HepG2 (cell line): ENCODE results near the gene KISS1R. TPM values are rescaled to one million over a fixed set of nuclear protein-coding genes. Genes with fewer than 3 reads are reported as not detected.

Experiments
- AGO1 ChIP-seq: fragments of 200-400 bp; formaldehyde crosslinking; IDR thresholded peaks from 2 replicates; pipeline ENCODE4 v1.6.1; 2017; ENCODE audit warnings: mild to moderate bottlenecking, low read depth, low read length, moderate library complexity; ENCODE audit not compliant: poor library complexity, severe bottlenecking
- AHR ChIP-seq: IDR thresholded peaks from 2 replicates; pipeline ENCODE4 v1.6.1; 2018; ENCODE audit warnings: missing genetic modification reagents, missing compliant biosample characterization
- CAMTA2 ChIP-seq: sonication (generic); formaldehyde crosslinking; IDR thresholded peaks from 2 replicates; pipeline ENCODE4 v1.4.0; 2020; ENCODE audit warnings: mild to moderate bottlenecking, missing genetic modification reagents, borderline replicate concordance
- HOXA7 ChIP-seq: sonication (generic); formaldehyde crosslinking; IDR thresholded peaks from 2 replicates; pipeline ENCODE4 v1.8.1; 2022; ENCODE audit warnings: mild to moderate bottlenecking, missing genetic modification reagents, moderate library complexity
- HOXD1 ChIP-seq: sonication (generic); formaldehyde crosslinking; IDR thresholded peaks from 2 replicates; pipeline ENCODE4 v1.5.0; 2020; ENCODE audit warnings: missing genetic modification reagents
- MED1 ChIP-seq: sonication (generic); formaldehyde crosslinking; IDR thresholded peaks from 2 replicates; pipeline ENCODE4 v1.4.0; 2020; ENCODE audit warnings: missing genetic modification reagents
- MEIS1 ChIP-seq: sonication (generic); formaldehyde crosslinking; IDR thresholded peaks from 2 replicates; pipeline ENCODE4 v1.9.0; 2021; ENCODE audit warnings: mild to moderate bottlenecking, missing genetic modification reagents, moderate library complexity, borderline replicate concordance
- NR2F6 ChIP-seq, 2 experiments: IDR thresholded peaks; 2 replicates each; pipeline ENCODE4 v1.6.1; 2016; ENCODE audit warnings: antibody characterized with exemption in 1 of 2, mild to moderate bottlenecking in 1 of 2
- NR3C1 ChIP-seq: sonication (generic); formaldehyde crosslinking; IDR thresholded peaks from 2 replicates; pipeline ENCODE4 v1.4.0; 2020; ENCODE audit warnings: missing genetic modification reagents
- PLRG1 ChIP-seq: fragments of 450-650 bp; conservative IDR thresholded peaks from 2 replicates; pipeline ENCODE4 v1.6.1; 2016
- SMAD9 ChIP-seq: sonication (generic); formaldehyde crosslinking; IDR thresholded peaks from 2 replicates; pipeline ENCODE4 v1.5.1; 2020; ENCODE audit warnings: mild to moderate bottlenecking, missing genetic modification reagents
- polyA plus RNA-seq, 8 experiments: library from polyadenylated mRNA; depleted of rRNA in 3 of 8; stranded (reverse) in 7 of 8; unstranded in 1 of 8; fragments of >200 nt; fragmentation: Illumina TruSeq in 4 of 8; extraction: Trizol in 4 of 8; gene quantifications; 2 replicates each; pipeline versions ENCODE4 v1.2.1 to v1.2.3, GENCODE V29; 2011 to 2016; ENCODE audit warnings: low read depth in 4 of 8, missing spikeins in 1 of 8, mixed read lengths in 1 of 8; ENCODE audit not compliant: insufficient read depth in 1 of 8
- total RNA-seq, 5 experiments: library from RNA; depleted of rRNA; stranded (reverse); fragments of >200 nt; fragmentation: Illumina TruSeq; extraction: Trizol; gene quantifications; 2 replicates each; pipeline ENCODE4 v1.2.3, GENCODE V29; 2016; ENCODE audit warnings: low read depth in 1 of 5
- TF ChIP-seq, protein P1 (sequence below): sonication (generic); formaldehyde crosslinking; IDR thresholded peaks from 2 replicates; pipeline ENCODE4 v1.5.0; 2020; ENCODE audit warnings: mild to moderate bottlenecking, missing genetic modification reagents
- TF ChIP-seq, protein P2 (sequence below): IDR thresholded peaks from 2 replicates; pipeline ENCODE4 v1.6.1; 2016; ENCODE audit warnings: mild to moderate bottlenecking
- TF ChIP-seq, protein P3 (sequence below): sonication (generic); formaldehyde crosslinking; IDR thresholded peaks from 2 replicates; pipeline ENCODE4 v1.8.1; 2023; ENCODE audit warnings: missing genetic modification reagents, inconsistent platforms, borderline replicate concordance
- TF ChIP-seq, protein P4 (sequence below): IDR thresholded peaks from 2 replicates; pipeline ENCODE4 v1.4.0; 2020; ENCODE audit warnings: mild to moderate bottlenecking, missing genetic modification reagents
- TF ChIP-seq, protein P5 (sequence below): sonication (generic); formaldehyde crosslinking; IDR thresholded peaks from 2 replicates; pipeline ENCODE4 v1.4.0; 2020; ENCODE audit warnings: missing genetic modification reagents
- TF ChIP-seq, protein P6 (sequence below): sonication (generic); formaldehyde crosslinking; IDR thresholded peaks from 2 replicates; pipeline ENCODE4 v1.4.0; 2020; ENCODE audit warnings: missing genetic modification reagents

The KISS1R gene
- total and polyA plus RNA-seq, 2 of the 13 experiments (the other 11 are each of a cell fraction or from before 2014, with no cell fraction given), result 1.1 to 10.2 TPM

DNA sequence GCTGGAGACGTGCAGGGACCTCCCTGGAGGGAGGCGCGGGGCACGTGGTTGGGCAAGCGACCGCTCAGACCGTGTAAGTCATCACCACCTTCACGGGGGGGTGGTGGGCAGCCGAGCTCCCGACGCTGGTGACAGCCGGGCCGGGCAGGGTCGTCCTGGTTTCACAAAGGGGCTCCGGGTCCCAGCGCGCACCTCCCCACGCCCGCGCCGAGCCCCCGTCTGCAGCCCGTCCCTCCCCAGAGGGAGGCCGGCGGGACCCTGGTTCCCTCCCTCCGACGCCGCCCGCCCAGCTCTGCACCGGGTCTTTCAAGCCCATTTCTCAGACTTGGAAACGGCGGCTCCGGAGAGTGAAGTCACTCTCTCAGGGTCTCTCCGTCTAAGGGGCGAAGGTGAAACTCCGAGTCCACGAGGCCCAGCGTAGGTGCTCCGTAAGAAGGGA lies 8.0 kb downstream of the KISS1R start (continued):
- TF ChIP-seq, protein P1, sequence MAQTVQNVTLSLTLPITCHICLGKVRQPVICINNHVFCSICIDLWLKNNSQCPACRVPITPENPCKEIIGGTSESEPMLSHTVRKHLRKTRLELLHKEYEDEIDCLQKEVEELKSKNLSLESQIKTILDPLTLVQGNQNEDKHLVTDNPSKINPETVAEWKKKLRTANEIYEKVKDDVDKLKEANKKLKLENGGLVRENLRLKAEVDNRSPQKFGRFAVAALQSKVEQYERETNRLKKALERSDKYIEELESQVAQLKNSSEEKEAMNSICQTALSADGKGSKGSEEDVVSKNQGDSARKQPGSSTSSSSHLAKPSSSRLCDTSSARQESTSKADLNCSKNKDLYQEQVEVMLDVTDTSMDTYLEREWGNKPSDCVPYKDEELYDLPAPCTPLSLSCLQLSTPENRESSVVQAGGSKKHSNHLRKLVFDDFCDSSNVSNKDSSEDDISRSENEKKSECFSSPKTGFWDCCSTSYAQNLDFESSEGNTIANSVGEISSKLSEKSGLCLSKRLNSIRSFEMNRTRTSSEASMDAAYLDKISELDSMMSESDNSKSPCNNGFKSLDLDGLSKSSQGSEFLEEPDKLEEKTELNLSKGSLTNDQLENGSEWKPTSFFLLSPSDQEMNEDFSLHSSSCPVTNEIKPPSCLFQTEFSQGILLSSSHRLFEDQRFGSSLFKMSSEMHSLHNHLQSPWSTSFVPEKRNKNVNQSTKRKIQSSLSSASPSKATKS, result no peak
- TF ChIP-seq PLRG1 (no peak), MEIS1 (CRISPR knock-in tag) (peak; percentile 60), HOXD1 (CRISPR knock-in tag) (no peak), MED1 (CRISPR knock-in tag) (no peak; the same call in 1 of the 2 replicates), CAMTA2 (CRISPR knock-in tag) (no peak), NR3C1 (no peak), AHR (CRISPR knock-in tag) (peak; percentile 50; the same call in 1 of the 2 replicates), SMAD9 (CRISPR knock-in tag) (no peak), NR2F6 (IDR thresholded peaks at IDR 0.05) (no peak), NR2F6 (CRISPR knock-in tag; IDR thresholded peaks at IDR 0.05) (peak; percentile 16; the same call in 1 of the 2 replicates), HOXA7 (CRISPR knock-in tag) (no peak), AGO1 (peak; percentile 80)
- TF ChIP-seq, protein P2, sequence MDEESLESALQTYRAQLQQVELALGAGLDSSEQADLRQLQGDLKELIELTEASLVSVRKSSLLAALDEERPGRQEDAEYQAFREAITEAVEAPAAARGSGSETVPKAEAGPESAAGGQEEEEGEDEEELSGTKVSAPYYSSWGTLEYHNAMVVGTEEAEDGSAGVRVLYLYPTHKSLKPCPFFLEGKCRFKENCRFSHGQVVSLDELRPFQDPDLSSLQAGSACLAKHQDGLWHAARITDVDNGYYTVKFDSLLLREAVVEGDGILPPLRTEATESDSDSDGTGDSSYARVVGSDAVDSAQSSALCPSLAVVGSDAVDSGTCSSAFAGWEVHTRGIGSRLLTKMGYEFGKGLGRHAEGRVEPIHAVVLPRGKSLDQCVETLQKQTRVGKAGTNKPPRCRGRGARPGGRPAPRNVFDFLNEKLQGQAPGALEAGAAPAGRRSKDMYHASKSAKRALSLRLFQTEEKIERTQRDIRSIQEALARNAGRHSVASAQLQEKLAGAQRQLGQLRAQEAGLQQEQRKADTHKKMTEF (CRISPR knock-in tag), result peak; percentile 83
- TF ChIP-seq, protein P3, sequence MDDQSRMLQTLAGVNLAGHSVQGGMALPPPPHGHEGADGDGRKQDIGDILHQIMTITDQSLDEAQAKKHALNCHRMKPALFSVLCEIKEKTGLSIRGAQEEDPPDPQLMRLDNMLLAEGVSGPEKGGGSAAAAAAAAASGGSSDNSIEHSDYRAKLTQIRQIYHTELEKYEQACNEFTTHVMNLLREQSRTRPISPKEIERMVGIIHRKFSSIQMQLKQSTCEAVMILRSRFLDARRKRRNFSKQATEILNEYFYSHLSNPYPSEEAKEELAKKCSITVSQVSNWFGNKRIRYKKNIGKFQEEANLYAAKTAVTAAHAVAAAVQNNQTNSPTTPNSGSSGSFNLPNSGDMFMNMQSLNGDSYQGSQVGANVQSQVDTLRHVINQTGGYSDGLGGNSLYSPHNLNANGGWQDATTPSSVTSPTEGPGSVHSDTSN (CRISPR knock-in tag), result no peak
- TF ChIP-seq, protein P4, sequence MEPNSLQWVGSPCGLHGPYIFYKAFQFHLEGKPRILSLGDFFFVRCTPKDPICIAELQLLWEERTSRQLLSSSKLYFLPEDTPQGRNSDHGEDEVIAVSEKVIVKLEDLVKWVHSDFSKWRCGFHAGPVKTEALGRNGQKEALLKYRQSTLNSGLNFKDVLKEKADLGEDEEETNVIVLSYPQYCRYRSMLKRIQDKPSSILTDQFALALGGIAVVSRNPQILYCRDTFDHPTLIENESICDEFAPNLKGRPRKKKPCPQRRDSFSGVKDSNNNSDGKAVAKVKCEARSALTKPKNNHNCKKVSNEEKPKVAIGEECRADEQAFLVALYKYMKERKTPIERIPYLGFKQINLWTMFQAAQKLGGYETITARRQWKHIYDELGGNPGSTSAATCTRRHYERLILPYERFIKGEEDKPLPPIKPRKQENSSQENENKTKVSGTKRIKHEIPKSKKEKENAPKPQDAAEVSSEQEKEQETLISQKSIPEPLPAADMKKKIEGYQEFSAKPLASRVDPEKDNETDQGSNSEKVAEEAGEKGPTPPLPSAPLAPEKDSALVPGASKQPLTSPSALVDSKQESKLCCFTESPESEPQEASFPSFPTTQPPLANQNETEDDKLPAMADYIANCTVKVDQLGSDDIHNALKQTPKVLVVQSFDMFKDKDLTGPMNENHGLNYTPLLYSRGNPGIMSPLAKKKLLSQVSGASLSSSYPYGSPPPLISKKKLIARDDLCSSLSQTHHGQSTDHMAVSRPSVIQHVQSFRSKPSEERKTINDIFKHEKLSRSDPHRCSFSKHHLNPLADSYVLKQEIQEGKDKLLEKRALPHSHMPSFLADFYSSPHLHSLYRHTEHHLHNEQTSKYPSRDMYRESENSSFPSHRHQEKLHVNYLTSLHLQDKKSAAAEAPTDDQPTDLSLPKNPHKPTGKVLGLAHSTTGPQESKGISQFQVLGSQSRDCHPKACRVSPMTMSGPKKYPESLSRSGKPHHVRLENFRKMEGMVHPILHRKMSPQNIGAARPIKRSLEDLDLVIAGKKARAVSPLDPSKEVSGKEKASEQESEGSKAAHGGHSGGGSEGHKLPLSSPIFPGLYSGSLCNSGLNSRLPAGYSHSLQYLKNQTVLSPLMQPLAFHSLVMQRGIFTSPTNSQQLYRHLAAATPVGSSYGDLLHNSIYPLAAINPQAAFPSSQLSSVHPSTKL, result 0 out of 2 replicates have a peak, but pooled peaks have one; percentile 6
- TF ChIP-seq, protein P5, sequence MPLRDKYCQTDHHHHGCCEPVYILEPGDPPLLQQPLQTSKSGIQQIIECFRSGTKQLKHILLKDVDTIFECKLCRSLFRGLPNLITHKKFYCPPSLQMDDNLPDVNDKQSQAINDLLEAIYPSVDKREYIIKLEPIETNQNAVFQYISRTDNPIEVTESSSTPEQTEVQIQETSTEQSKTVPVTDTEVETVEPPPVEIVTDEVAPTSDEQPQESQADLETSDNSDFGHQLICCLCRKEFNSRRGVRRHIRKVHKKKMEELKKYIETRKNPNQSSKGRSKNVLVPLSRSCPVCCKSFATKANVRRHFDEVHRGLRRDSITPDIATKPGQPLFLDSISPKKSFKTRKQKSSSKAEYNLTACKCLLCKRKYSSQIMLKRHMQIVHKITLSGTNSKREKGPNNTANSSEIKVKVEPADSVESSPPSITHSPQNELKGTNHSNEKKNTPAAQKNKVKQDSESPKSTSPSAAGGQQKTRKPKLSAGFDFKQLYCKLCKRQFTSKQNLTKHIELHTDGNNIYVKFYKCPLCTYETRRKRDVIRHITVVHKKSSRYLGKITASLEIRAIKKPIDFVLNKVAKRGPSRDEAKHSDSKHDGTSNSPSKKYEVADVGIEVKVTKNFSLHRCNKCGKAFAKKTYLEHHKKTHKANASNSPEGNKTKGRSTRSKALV (CRISPR knock-in tag), result no peak
- TF ChIP-seq, protein P6, sequence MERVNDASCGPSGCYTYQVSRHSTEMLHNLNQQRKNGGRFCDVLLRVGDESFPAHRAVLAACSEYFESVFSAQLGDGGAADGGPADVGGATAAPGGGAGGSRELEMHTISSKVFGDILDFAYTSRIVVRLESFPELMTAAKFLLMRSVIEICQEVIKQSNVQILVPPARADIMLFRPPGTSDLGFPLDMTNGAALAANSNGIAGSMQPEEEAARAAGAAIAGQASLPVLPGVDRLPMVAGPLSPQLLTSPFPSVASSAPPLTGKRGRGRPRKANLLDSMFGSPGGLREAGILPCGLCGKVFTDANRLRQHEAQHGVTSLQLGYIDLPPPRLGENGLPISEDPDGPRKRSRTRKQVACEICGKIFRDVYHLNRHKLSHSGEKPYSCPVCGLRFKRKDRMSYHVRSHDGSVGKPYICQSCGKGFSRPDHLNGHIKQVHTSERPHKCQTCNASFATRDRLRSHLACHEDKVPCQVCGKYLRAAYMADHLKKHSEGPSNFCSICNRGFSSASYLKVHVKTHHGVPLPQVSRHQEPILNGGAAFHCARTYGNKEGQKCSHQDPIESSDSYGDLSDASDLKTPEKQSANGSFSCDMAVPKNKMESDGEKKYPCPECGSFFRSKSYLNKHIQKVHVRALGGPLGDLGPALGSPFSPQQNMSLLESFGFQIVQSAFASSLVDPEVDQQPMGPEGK (CRISPR knock-in tag), result peak; percentile 66; the same call in 1 of the 2 replicates
